GM12874 (cell line): ENCODE results near the gene TRPM3.

Source experiments
- CTCF ChIP-seq: IDR thresholded peaks from 2 replicates; pipeline ENCODE4 v1.5.1; 2011; ENCODE audit warnings: low read depth, mild to moderate bottlenecking, control low read depth, low read length, moderate library complexity; ENCODE audit not compliant: insufficient read depth

The TRPM3 gene

GRCh38 chr9:70950270-70950669 is 171.2 kb downstream of the TRPM3 start:
- TF ChIP-seq CTCF = no peak

GRCh38 chr9:70949239-70949638 is 172.2 kb downstream of the TRPM3 start:
- TF ChIP-seq CTCF = no peak

GRCh38 chr9:70948744-70949143 is 172.7 kb downstream of the TRPM3 start:
- no peak for TF ChIP-seq CTCF

- TF ChIP-seq CTCF = no peak
Observed at GRCh38 chr9:70947511-70947910, 173.9 kb downstream of the TRPM3 start.

- TF ChIP-seq CTCF = no peak
Observed at GRCh38 chr9:70947086-70947485, 174.3 kb downstream of the TRPM3 start.

GRCh38 chr9:70945301-70945700 is 176.1 kb downstream of the TRPM3 start:
- no peak for TF ChIP-seq CTCF

- no peak for TF ChIP-seq CTCF
Observed at GRCh38 chr9:70941191-70941590, 180.2 kb downstream of the TRPM3 start.

GRCh38 chr9:70940605-70941004 is 180.8 kb downstream of the TRPM3 start:
- no peak for TF ChIP-seq CTCF
